Ammon's horn (tissue), 1 donor: ENCODE measurements around the gene AGTR1.
"Not testable (repeated sequence)": the region's sequence is repeated elsewhere in the genome, so short reads cannot be mapped to it uniquely, and the experiment has no call there.

Source experiments
- DNase-seq: peaks from one replicate; pipeline ENCODE4 v3.0.0-alpha.2; 2016; ENCODE audit warnings: low spot score

Gene AGTR1

GRCh38 chr3:148718982-148719862 is 21.5 kb downstream of the AGTR1 start:
- no peak for DNase-seq

- no peak for DNase-seq
These were observed 23.2 kb downstream of the AGTR1 start for GRCh38 chr3:148720873-148721272.

- DNase-seq = no peak
These were observed 25.9 kb downstream of the AGTR1 start for GRCh38 chr3:148723631-148724030.

- DNase-seq = peak; percentile 87
These were observed 29.5 kb downstream of the AGTR1 start for GRCh38 chr3:148727231-148727630.

- no peak for DNase-seq
These were observed 31.1 kb downstream of the AGTR1 start for GRCh38 chr3:148728753-148729152.

- no peak for DNase-seq
These were observed 31.9 kb downstream of the AGTR1 start for GRCh38 chr3:148729476-148730055.

- no peak for DNase-seq
These were observed 33.0 kb downstream of the AGTR1 start for GRCh38 chr3:148730676-148731075.

GRCh38 chr3:148735597-148735996 is 37.9 kb downstream of the AGTR1 start:
- no peak for DNase-seq

GRCh38 chr3:148736086-148736485 is 38.4 kb downstream of the AGTR1 start:
- no peak for DNase-seq

- no peak for DNase-seq
These were observed 39.4 kb downstream of the AGTR1 start for GRCh38 chr3:148737104-148737530.

GRCh38 chr3:148739720-148740119 is 42.0 kb downstream of the AGTR1 start:
- DNase-seq = no peak

- no peak for DNase-seq
These were observed 42.6 kb downstream of the AGTR1 start for GRCh38 chr3:148740291-148740690.

- DNase-seq = no peak
These were observed 43.5 kb downstream of the AGTR1 start for GRCh38 chr3:148741219-148741618.

- DNase-seq = no peak
These were observed 44.4 kb downstream of the AGTR1 start for GRCh38 chr3:148742118-148742517.

- DNase-seq = no peak
These were observed 48.4 kb downstream of the AGTR1 start for GRCh38 chr3:148746053-148746452.

- peak; percentile 49 for DNase-seq
These were observed 50.6 kb downstream of the AGTR1 start for GRCh38 chr3:148748283-148748682.

- DNase-seq = no peak
These were observed 52.6 kb downstream of the AGTR1 start for GRCh38 chr3:148750296-148750695.

GRCh38 chr3:148751461-148751860 is 53.8 kb downstream of the AGTR1 start:
- DNase-seq = no peak

- not testable (repeated sequence) for DNase-seq
These were observed 55.7 kb downstream of the AGTR1 start for GRCh38 chr3:148753385-148753784.

- no peak for DNase-seq
These were observed 57.9 kb downstream of the AGTR1 start for GRCh38 chr3:148755570-148755969.

- no peak for DNase-seq
These were observed 58.6 kb downstream of the AGTR1 start for GRCh38 chr3:148756311-148756710.

GRCh38 chr3:148757238-148758215 is 59.8 kb downstream of the AGTR1 start:
- DNase-seq = no peak
